Keratinocyte (primary cell): ENCODE measurements around the gene FARSB. TPM values are rescaled to one million over a fixed set of nuclear protein-coding genes. Genes with fewer than 3 reads are reported as not detected.

Source experiments
- DNase-seq: peaks from one replicate; pipeline ENCODE4 v3.0.0-alpha.2; 2011; ENCODE audit warnings: low read depth, missing footprints, low spot score
- FAIRE-seq: peaks from 2 replicates; lab custom pipeline; 2011; peaks lifted over from hg19 to GRCh38; lab: Jason Lieb, UNC
- H2AFZ ChIP-seq: 2 replicates; pipeline ENCODE4 v1.6.0; 2012; ENCODE audit warnings: low read length, control low read depth, inconsistent platforms; ENCODE audit not compliant: control insufficient read depth
- H3K27ac ChIP-seq: 2 replicates; pipeline ENCODE4 v1.5.1; 2011; ENCODE audit warnings: low read length; ENCODE audit not compliant: control insufficient read depth, insufficient read depth
- H3K27me3 ChIP-seq: 3 replicates; pipeline ENCODE4 v1.6.0; 2011; ENCODE audit warnings: low read length; ENCODE audit not compliant: control insufficient read depth, insufficient read depth; ENCODE audit errors: extremely low read depth
- H3K36me3 ChIP-seq, 2 experiments: 2 replicates in 1 of 2; 3 replicates in 1 of 2; pipeline ENCODE4 v1.5.1; 2011; ENCODE audit warnings: low read length in 2 of 2, mild to moderate bottlenecking in 1 of 2; ENCODE audit not compliant: control insufficient read depth in 2 of 2, insufficient read depth in 2 of 2; ENCODE audit errors: extremely low read depth in 1 of 2
- H3K4me1 ChIP-seq: 3 replicates; pipeline ENCODE4 v1.5.1; 2011; ENCODE audit warnings: low read length; ENCODE audit not compliant: control insufficient read depth, insufficient read depth; ENCODE audit errors: extremely low read depth
- H3K4me2 ChIP-seq: 3 replicates; pipeline ENCODE4 v1.6.0; 2011; ENCODE audit warnings: low read depth, low read length; ENCODE audit not compliant: control insufficient read depth, insufficient read depth; ENCODE audit errors: extremely low read depth
- H3K4me3 ChIP-seq, 3 experiments: fragments of 200-600 bp in 1 of 3; sonication (generic) in 1 of 3; 2 replicates in 2 of 3; 3 replicates in 1 of 3; pipeline ENCODE4 v1.5.1; 2011 to 2016; ENCODE audit warnings: low read length in 3 of 3, mild to moderate bottlenecking in 3 of 3, control low read depth in 2 of 3, inconsistent platforms in 1 of 3, low read depth in 1 of 3, mixed read lengths in 1 of 3, mixed run types in 1 of 3, moderate library complexity in 1 of 3; ENCODE audit not compliant: control insufficient read depth in 2 of 3, insufficient read depth in 2 of 3; ENCODE audit errors: extremely low read depth in 1 of 3
- H3K79me2 ChIP-seq: 2 replicates; pipeline ENCODE4 v1.6.0; 2012; ENCODE audit warnings: low read length; ENCODE audit not compliant: control insufficient read depth, insufficient read depth
- H3K9ac ChIP-seq: 3 replicates; pipeline ENCODE4 v1.6.0; 2011; ENCODE audit warnings: low read length; ENCODE audit not compliant: control insufficient read depth, insufficient read depth; ENCODE audit errors: extremely low read depth
- H3K9me1 ChIP-seq: 3 replicates; pipeline ENCODE4 v1.6.0; 2011; ENCODE audit warnings: low read length; ENCODE audit not compliant: control insufficient read depth, insufficient read depth; ENCODE audit errors: extremely low read depth
- H3K9me3 ChIP-seq: 2 replicates; pipeline ENCODE4 v1.5.1; 2012; ENCODE audit warnings: low read depth, low read length; ENCODE audit not compliant: control insufficient read depth
- H4K20me1 ChIP-seq: 3 replicates; pipeline ENCODE4 v1.6.0; 2011; ENCODE audit warnings: low read length; ENCODE audit not compliant: control insufficient read depth, insufficient read depth; ENCODE audit errors: extremely low read depth
- CTCF ChIP-seq, 3 experiments: IDR thresholded peaks in 1 of 3; conservative IDR thresholded peaks in 1 of 3; optimal IDR thresholded peaks in 1 of 3; 2 replicates in 2 of 3; 3 replicates in 1 of 3; pipeline versions ENCODE3 to v1.5.1; 2011; ENCODE audit warnings: low read length in 3 of 3, mild to moderate bottlenecking in 3 of 3, moderate library complexity in 2 of 3, control low read depth in 1 of 3, inconsistent platforms in 1 of 3; ENCODE audit not compliant: insufficient read depth in 2 of 3; ENCODE audit errors: extremely low read depth in 1 of 3
- EZH2 ChIP-seq: IDR thresholded peaks from one replicate; pipeline ENCODE4 v1.6.1; 2012; ENCODE audit warnings: inconsistent platforms, mild to moderate bottlenecking, low read length, moderate library complexity
- dilution Hi-C: fragments of 300-500 bp; cut with MboI; formaldehyde crosslinking; loops from one replicate; pipeline ENCODE4 v1.7.0; 2020; ENCODE audit warnings: low sequenced_read_pairs; ENCODE audit not compliant: extremely low pct_ligation_motif_present
- polyA plus RNA-seq, 5 experiments: library from polyadenylated mRNA; depleted of rRNA in 3 of 5; stranded (reverse) in 3 of 5; stranded (forward) in 1 of 5; unstranded in 1 of 5; fragments of >200 nt; gene quantifications; 1 replicate in 1 of 5; 2 replicates in 3 of 5; 3 replicates in 1 of 5; pipeline versions ENCODE4 v1.2.1 to v1.2.3, GENCODE V29; 2011 to 2012; ENCODE audit warnings: missing spikeins in 2 of 5, low read depth in 1 of 5, low replicate concordance in 1 of 5

The FARSB gene
- polyA plus RNA-seq, 1 donor (not counting 4 experiments of a cell fraction or from before 2014, with no cell fraction given), result 68.8 TPM

DNA sequence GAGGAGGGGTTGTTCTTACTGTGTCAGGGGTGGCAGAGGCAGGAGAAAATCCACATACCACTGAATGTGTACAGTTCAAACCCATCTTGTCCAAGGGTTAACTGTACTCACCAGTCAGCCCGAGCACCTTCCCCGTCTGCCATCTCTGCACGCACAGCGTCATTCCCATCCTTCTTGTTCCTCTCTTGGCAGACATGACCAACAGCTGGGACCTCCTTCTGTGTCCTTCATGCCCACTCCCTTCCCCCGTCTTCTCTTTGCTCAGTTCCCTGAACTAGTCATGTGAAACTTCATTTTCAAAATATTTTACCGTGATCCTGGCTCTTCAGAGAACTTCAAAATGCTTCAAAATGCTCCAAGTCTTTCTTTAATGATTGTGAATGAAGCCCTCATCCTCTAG, 92.0 kb downstream of the FARSB start:
- Histone ChIP-seq H3K4me1 (no peaks in the 10 kb centered on the region), H3K27me3 (no peaks in the 10 kb centered on the region), H4K20me1 (no peaks in the 10 kb centered on the region), H3K9me1 (no peaks in the 10 kb centered on the region), H3K79me2 (no peaks in the 10 kb centered on the region), H3K9me3 (no peaks in the 10 kb centered on the region), H3K36me3 (peaks cover 5 to 36% of the 10 kb centered on the region in 2 experiments), H3K27ac (no peak overlapping the region), H3K4me2 (no peak overlapping the region), H2AFZ (no peak overlapping the region), H3K4me3 (no peak overlapping the region), H3K9ac (no peak overlapping the region)
- DNase-seq, result no peak
- no peak for FAIRE-seq
- TF ChIP-seq EZH2 (no peak), CTCF (optimal IDR thresholded peaks at IDR 0.05 in 1 of 3, IDR thresholded peaks at IDR 0.05 in 1 of 3, conservative IDR thresholded peaks at IDR 0.05 in 1 of 3; ENCODE audit: extremely low read depth in 1 of 3, insufficient read depth in 2 of 3, low read length in 3 of 3) (no peak)
- dilution Hi-C loops, result no loop called here

DNA sequence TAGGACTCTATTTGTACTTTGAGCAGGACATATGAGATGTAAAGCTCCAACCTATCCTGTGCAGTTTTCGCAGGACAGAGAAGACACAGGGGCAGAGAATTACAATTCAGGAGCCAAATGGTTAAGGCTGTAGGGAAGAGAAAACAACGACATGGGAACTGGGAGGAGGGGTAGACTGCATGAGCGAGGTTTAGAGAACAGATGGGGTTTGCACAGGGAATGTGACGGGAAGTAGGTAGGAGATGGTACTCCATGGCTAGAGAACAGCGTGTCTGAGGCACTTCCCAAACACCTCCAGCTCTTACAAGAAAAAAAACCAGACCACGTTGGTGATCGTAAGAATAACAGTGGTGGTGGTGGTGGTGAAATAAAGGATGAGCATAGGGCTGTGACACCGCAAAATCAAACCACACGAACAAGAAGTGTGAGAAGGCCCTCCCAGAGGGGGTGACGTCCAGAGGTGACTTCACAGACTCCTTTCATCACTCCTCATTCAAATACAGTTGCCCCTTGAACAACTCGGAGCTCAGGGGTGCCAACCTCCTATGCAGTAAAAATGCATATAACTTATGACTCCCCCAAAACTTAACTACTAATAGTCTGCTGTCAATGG, 92.7 kb downstream of the FARSB start:
- Histone ChIP-seq H3K9me3 (no peaks in the 10 kb centered on the region), H3K4me1 (no peaks in the 10 kb centered on the region), H3K9ac (no peak overlapping the region), H3K9me1 (no peaks in the 10 kb centered on the region), H4K20me1 (no peaks in the 10 kb centered on the region), H3K4me3 (no peak overlapping the region), H3K36me3 (peaks cover 5 to 32% of the 10 kb centered on the region in 2 experiments), H3K27ac (no peak overlapping the region), H3K79me2 (no peaks in the 10 kb centered on the region), H3K4me2 (no peak overlapping the region), H3K27me3 (no peaks in the 10 kb centered on the region), H2AFZ (no peak overlapping the region)
- FAIRE-seq, result no peak
- no peak for TF ChIP-seq CTCF (optimal IDR thresholded peaks at IDR 0.05 in 1 of 3, IDR thresholded peaks at IDR 0.05 in 1 of 3, conservative IDR thresholded peaks at IDR 0.05 in 1 of 3; ENCODE audit: extremely low read depth in 1 of 3, insufficient read depth in 2 of 3, low read length in 3 of 3)
- TF ChIP-seq EZH2, result no peak
- dilution Hi-C loops, result no loop called here
- no peak for DNase-seq
